GM12878 (cell line): Measurements from ENCODE around the gene TNFRSF9. TPM values are rescaled to one million over a fixed set of nuclear protein-coding genes. Genes with fewer than 3 reads are reported as not detected.
A peak's percentile ranks its signal among the peaks of the same experiment; 100 is the strongest.

Source experiments
- CREM ChIP-seq: IDR thresholded peaks from 2 replicates; pipeline ENCODE4 v1.6.1; 2014; ENCODE audit warnings: antibody characterized with exemption, low read depth
- EZH2 ChIP-seq: IDR thresholded peaks from 2 replicates; pipeline ENCODE4 v1.6.1; 2012; ENCODE audit warnings: low read depth, mild to moderate bottlenecking, control low read depth, inconsistent platforms, low read length, borderline replicate concordance; ENCODE audit not compliant: control insufficient read depth
- IKZF1 ChIP-seq: fragments of 450-650 bp; conservative IDR thresholded peaks from 2 replicates; pipeline ENCODE4 v1.6.1; 2017; ENCODE audit warnings: antibody characterized with exemption, mild to moderate bottlenecking
- JUND ChIP-seq: IDR thresholded peaks from 2 replicates; pipeline ENCODE4 v1.6.1; 2012; ENCODE audit warnings: low read depth, mild to moderate bottlenecking, low read length, improper control_type of control experiment, moderate library complexity
- LARP7 ChIP-seq: fragments of 450-650 bp; IDR thresholded peaks from 2 replicates; pipeline ENCODE4 v1.6.1; 2017; ENCODE audit warnings: mild to moderate bottlenecking
- POU2F2 ChIP-seq: IDR thresholded peaks from 3 replicates; pipeline ENCODE4 v1.6.1; 2011; ENCODE audit warnings: low read depth, mild to moderate bottlenecking, low read length, borderline replicate concordance
- REST ChIP-seq: IDR thresholded peaks from 2 replicates; pipeline ENCODE4 v1.6.1; 2012; ENCODE audit warnings: mild to moderate bottlenecking, low read depth, low read length
- SREBF1 ChIP-seq: IDR thresholded peaks from 2 replicates; pipeline ENCODE4 v1.6.1; 2012; ENCODE audit warnings: mild to moderate bottlenecking, low read length
- TCF12 ChIP-seq: IDR thresholded peaks from 2 replicates; pipeline ENCODE4 v1.6.1; 2011; ENCODE audit warnings: low read depth, mild to moderate bottlenecking, low read length
- TCF7 ChIP-seq: IDR thresholded peaks from 2 replicates; pipeline ENCODE4 v1.6.1; 2014; ENCODE audit warnings: antibody characterized with exemption, borderline replicate concordance
- YBX1 ChIP-seq: fragments of 450-650 bp; IDR thresholded peaks from 2 replicates; pipeline ENCODE4 v1.6.1; 2016; ENCODE audit warnings: antibody characterized with exemption
- YY1 ChIP-seq: IDR thresholded peaks from 2 replicates; pipeline ENCODE4 v1.6.1; 2011; ENCODE audit warnings: low read depth, mild to moderate bottlenecking, low read length
- ZBTB40 ChIP-seq: fragments of 450-650 bp; IDR thresholded peaks from 2 replicates; pipeline ENCODE4 v1.6.1; 2016; ENCODE audit warnings: mild to moderate bottlenecking, moderate library complexity, borderline replicate concordance
- polyA plus RNA-seq, 11 experiments: library from polyadenylated mRNA; depleted of rRNA in 4 of 11; unstranded in 6 of 11; stranded (reverse) in 5 of 11; fragments of >200 nt; fragmentation: Nextera tagmentation in 4 of 11; fragmentation: Illumina TruSeq in 1 of 11; extraction: Ambion mirVana in 4 of 11; extraction: Trizol in 1 of 11; gene quantifications; 1 replicate in 1 of 11; 2 replicates in 10 of 11; pipeline versions ENCODE4 v1.2.1 to v1.2.3, GENCODE V29; 2011 to 2016; ENCODE audit warnings: inconsistent platforms in 2 of 11, missing spikeins in 2 of 11, low read depth in 1 of 11
- total RNA-seq, 4 experiments: library from RNA; depleted of rRNA in 3 of 4; stranded (reverse); fragments of >200 nt in 3 of 4; fragmentation: Illumina TruSeq in 1 of 4; extraction: Trizol in 1 of 4; gene quantifications; 2 replicates each; pipeline versions ENCODE4 v1.2.1 to v1.2.3, GENCODE V29; 2013 to 2021
- TF ChIP-seq, protein P1 (sequence below): fragments of 450-650 bp; IDR thresholded peaks from 2 replicates; pipeline ENCODE4 v1.6.1; 2017; ENCODE audit warnings: mild to moderate bottlenecking, moderate library complexity

The TNFRSF9 gene
- total and polyA plus RNA-seq, 10 of the 15 experiments (the other 5 are each of a cell fraction or from before 2014, with no cell fraction given), result 2.0 to 25.6 (median 5.8) TPM

DNA sequence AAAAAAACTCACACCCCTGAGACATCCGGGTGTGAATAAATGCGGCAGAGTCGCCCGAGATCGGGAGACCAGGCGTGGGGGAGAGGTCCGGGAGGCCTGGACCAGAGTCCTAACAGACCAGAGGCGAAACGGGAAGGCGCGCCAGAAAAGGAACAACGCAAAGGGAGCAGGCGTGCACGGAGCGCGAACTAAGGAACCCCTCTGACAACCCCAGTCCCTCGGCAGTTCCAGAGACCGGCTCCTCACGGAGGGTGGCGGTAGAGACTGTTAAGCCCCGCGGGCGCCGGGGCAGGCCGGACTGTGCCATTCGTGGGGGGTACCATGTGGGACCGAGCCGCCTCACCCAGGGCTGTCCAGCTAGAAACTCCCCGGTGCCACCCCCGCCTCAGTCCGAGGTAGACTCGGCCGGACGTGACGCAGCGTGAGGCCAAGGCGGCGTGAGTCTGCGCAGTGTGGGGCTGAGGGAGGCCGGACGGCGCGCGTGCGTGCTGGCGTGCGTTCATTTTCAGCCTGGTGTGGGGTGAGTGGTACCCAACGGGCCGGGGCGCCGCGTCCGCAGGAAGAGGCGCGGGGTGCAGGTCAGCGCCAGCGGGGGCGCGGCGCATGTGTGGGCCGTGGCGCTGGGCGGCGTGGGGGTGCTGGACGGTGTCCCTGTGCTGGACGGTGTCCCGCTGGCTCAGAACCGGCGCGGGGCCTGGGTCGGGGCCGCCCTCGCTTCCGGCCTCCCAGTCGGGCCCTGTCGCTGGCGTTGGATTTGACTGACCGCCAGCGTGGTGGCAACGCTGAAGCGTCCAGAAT is 20.8 kb upstream of the TNFRSF9 start, which contains the start of gene PARK7 (continued):
- TF ChIP-seq ZBTB40, result peak; percentile 83
- TF ChIP-seq TCF12, result peak; percentile 28; the same call in 1 of the 2 replicates
- peak; percentile 100 for TF ChIP-seq JUND
- TF ChIP-seq CREM, result peak; percentile 94
- TF ChIP-seq LARP7, result peak; percentile 85
- TF ChIP-seq TCF7, result no peak
- no peak for TF ChIP-seq EZH2
- peak; percentile 96 for TF ChIP-seq POU2F2
- TF ChIP-seq YBX1, result no peak
- TF ChIP-seq YY1, result peak; percentile 53; the same call in 1 of the 2 replicates
- TF ChIP-seq, protein P1, sequence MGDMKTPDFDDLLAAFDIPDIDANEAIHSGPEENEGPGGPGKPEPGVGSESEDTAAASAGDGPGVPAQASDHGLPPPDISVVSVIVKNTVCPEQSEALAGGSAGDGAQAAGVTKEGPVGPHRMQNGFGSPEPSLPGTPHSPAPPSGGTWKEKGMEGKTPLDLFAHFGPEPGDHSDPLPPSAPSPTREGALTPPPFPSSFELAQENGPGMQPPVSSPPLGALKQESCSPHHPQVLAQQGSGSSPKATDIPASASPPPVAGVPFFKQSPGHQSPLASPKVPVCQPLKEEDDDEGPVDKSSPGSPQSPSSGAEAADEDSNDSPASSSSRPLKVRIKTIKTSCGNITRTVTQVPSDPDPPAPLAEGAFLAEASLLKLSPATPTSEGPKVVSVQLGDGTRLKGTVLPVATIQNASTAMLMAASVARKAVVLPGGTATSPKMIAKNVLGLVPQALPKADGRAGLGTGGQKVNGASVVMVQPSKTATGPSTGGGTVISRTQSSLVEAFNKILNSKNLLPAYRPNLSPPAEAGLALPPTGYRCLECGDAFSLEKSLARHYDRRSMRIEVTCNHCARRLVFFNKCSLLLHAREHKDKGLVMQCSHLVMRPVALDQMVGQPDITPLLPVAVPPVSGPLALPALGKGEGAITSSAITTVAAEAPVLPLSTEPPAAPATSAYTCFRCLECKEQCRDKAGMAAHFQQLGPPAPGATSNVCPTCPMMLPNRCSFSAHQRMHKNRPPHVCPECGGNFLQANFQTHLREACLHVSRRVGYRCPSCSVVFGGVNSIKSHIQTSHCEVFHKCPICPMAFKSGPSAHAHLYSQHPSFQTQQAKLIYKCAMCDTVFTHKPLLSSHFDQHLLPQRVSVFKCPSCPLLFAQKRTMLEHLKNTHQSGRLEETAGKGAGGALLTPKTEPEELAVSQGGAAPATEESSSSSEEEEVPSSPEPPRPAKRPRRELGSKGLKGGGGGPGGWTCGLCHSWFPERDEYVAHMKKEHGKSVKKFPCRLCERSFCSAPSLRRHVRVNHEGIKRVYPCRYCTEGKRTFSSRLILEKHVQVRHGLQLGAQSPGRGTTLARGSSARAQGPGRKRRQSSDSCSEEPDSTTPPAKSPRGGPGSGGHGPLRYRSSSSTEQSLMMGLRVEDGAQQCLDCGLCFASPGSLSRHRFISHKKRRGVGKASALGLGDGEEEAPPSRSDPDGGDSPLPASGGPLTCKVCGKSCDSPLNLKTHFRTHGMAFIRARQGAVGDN, result peak; percentile 72
- peak; percentile 99 for TF ChIP-seq SREBF1
- TF ChIP-seq REST, result 0 out of 2 replicates have a peak, but pooled peaks have one; percentile 14
- peak; percentile 99 for TF ChIP-seq IKZF1
